ENCODE data around the gene SEMA6A.

- TF ChIP-seq CTCF (IDR thresholded peaks at IDR 0.05) (no peak), POLR2A (IDR thresholded peaks at IDR 0.05) (no peak), POLR2AphosphoS5 (IDR thresholded peaks at IDR 0.05) (no peak)
Observed at GRCh38 chr5:116529615-116530014, 45.0 kb downstream of the SEMA6A start.

Measured in breast epithelium (tissue), 3 donors.